OCI-LY3 (cell line): ENCODE results near the gene PHACTR3.

Experiments used
- CTCF ChIP-seq: fragments of 200-600, 300-600 bp; sonication (generic); IDR thresholded peaks from 2 replicates; pipeline ENCODE4 v1.5.1; 2014; ENCODE audit warnings: antibody characterized with exemption, low read length, low read depth
- EZH2phosphoT487 ChIP-seq: fragments of 200-600 bp; shearing (Covaris generic); IDR thresholded peaks from 2 replicates; pipeline ENCODE4 v1.6.1; 2018; ENCODE audit warnings: antibody characterized with exemption, mixed run types, low read depth

DNA sequence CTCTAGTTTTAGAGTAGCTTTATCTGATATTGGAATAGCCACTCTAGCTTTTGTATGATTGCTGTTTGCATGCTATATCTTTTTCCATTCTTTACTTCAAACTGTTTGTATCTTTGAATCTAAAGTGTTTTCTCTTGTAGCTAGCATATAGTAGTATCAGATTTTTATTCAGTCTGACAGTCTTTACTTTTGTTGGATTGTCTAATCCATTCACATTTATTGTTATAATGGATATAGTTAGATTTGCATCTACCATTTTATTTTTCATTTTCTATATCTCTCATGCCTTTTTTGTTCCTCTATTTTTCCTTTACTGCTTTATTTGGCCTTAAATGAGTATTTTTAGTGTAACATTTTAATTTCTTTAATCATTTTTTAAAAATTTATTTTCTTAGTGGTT, 52.1 kb downstream of the PHACTR3 start:
- TF ChIP-seq CTCF (no peak), EZH2phosphoT487 (no peak)
